Testis (tissue), 3 donors: Measurements from ENCODE around the gene HECW1. TPM values are rescaled to one million over a fixed set of nuclear protein-coding genes. Genes with fewer than 3 reads are reported as not detected.

Experiments
- DNase-seq: peaks from one replicate; pipeline ENCODE4 v3.0.0-alpha.2; 2019
- H3K27ac ChIP-seq, 2 donors: fragments of 200-600 bp; sonication (generic); one replicate each; pipeline ENCODE4 v1.5.1; 2019
- H3K27me3 ChIP-seq: fragments of 200-600 bp; sonication (generic); one replicate; pipeline ENCODE4 v1.5.1; 2019
- H3K36me3 ChIP-seq: fragments of 200-600 bp; sonication (generic); one replicate; pipeline ENCODE4 v1.5.1; 2017; ENCODE audit warnings: low read depth; ENCODE audit errors: missing control alignments
- H3K4me1 ChIP-seq: fragments of 200-600 bp; sonication (generic); one replicate; pipeline ENCODE4 v1.5.1; 2019
- H3K4me3 ChIP-seq, 2 donors: fragments of 200-600 bp; sonication (generic); one replicate each; pipeline ENCODE4 v1.5.1; 2017 to 2019
- H3K9me3 ChIP-seq: fragments of 200-600 bp; sonication (generic); one replicate; pipeline ENCODE4 v1.5.1; 2017
- CTCF ChIP-seq, 3 experiments: fragments of 450-650 bp in 2 of 3; fragments of 200-600 bp in 1 of 3; sonication (generic) in 1 of 3; IDR thresholded peaks; one replicate each; pipeline ENCODE4 v1.5.1; 2016 to 2019; ENCODE audit warnings: antibody characterized with exemption in 3 of 3, mild to moderate bottlenecking in 2 of 3, moderate library complexity in 1 of 3
- POLR2A ChIP-seq: fragments of 450-650 bp; IDR thresholded peaks from one replicate; pipeline ENCODE4 v1.6.1; 2017; ENCODE audit warnings: antibody characterized with exemption, mild to moderate bottlenecking, moderate library complexity
- WGBS, 2 donors: methylation state at CpG; one replicate each; pipeline ENCODE4 v1.1.5; 2018; 5-methylcytosine and 5-hydroxymethylcytosine counted together
- intact Hi-C: fragments of 100-400 bp; cut with DNase I; formaldehyde crosslinking; loops from one replicate; pipeline ENCODE4 v1.15.1; 2023; ENCODE audit warnings: low total_unique reads
- polyA plus RNA-seq: library from polyadenylated mRNA; stranded (reverse); fragments of 350-450 nt; fragmentation: Illumina TruSeq; extraction: RNeasy Lipid Tissue Mini Kit (QIAGEN cat#74804); gene quantifications from one replicate; pipeline ENCODE4 v1.2.3, GENCODE V29; 2014; ENCODE audit warnings: low read depth, low replicate concordance; ENCODE audit not compliant: insufficient read depth
- total RNA-seq, 2 donors: library from RNA; depleted of rRNA; stranded (reverse); fragments of >200 nt; gene quantifications; one replicate each; pipeline ENCODE4 v1.2.3, GENCODE V29; 2016

Gene HECW1
- total and polyA plus RNA-seq, 3 donors from 2014 or later: 3.2 to 14.5 (median 5.0) TPM

- H3K4me1 ChIP-seq: no peaks in the 10 kb centered on the region
- intact Hi-C loops: no loop called here
- 75 to 84% methylated on average over 8 of the region's 8 CpGs for WGBS, 2 donors
- H3K36me3 ChIP-seq: no peaks in the 10 kb centered on the region
- H3K4me3 ChIP-seq: no peak overlapping the region
- no peak overlapping the region for H3K27ac ChIP-seq
- TF ChIP-seq CTCF (IDR thresholded peaks at IDR 0.05): no peak
- no peak for TF ChIP-seq POLR2A
- no peaks in the 10 kb centered on the region for H3K27me3 ChIP-seq
- no peaks in the 10 kb centered on the region for H3K9me3 ChIP-seq
- no peak for DNase-seq
Observed at GRCh38 chr7:43463401-43463980, 351.0 kb downstream of the HECW1 start.

GRCh38 chr7:43465581-43466554 lies 353.4 kb downstream of the HECW1 start:
- no peak overlapping the region for H3K27ac ChIP-seq
- DNase-seq: no peak
- no peaks in the 10 kb centered on the region for H3K9me3 ChIP-seq
- no peaks in the 10 kb centered on the region for H3K36me3 ChIP-seq
- intact Hi-C loops: no loop called here
- H3K27me3 ChIP-seq: no peaks in the 10 kb centered on the region
- TF ChIP-seq POLR2A (no peak), CTCF (IDR thresholded peaks at IDR 0.05) (no peak)
- no peaks in the 10 kb centered on the region for H3K4me1 ChIP-seq
- H3K4me3 ChIP-seq: no peak overlapping the region
- 84 to 87% methylated on average over 11 of the region's 11 CpGs for WGBS, 2 donors

- TF ChIP-seq CTCF (IDR thresholded peaks at IDR 0.05) (no peak), POLR2A (no peak)
- Histone ChIP-seq H3K4me1 (no peaks in the 10 kb centered on the region), H3K27ac (no peak overlapping the region), H3K27me3 (no peaks in the 10 kb centered on the region), H3K4me3 (no peak overlapping the region), H3K9me3 (no peaks in the 10 kb centered on the region), H3K36me3 (no peaks in the 10 kb centered on the region)
- no peak for DNase-seq
- 81 to 84% methylated on average over 5 of the region's 5 CpGs for WGBS, 2 donors
- intact Hi-C loops: no loop called here
Observed at GRCh38 chr7:43467406-43467805, 355.0 kb downstream of the HECW1 start.

- intact Hi-C loops: no loop called here
- H3K4me3 ChIP-seq: no peak overlapping the region
- no peak overlapping the region for H3K27ac ChIP-seq
- TF ChIP-seq CTCF (IDR thresholded peaks at IDR 0.05) (no peak), POLR2A (no peak)
- no peak for DNase-seq
- WGBS, 2 donors: 87 to 94% methylated on average over 6 of the region's 6 CpGs
- no peaks in the 10 kb centered on the region for H3K4me1 ChIP-seq
- H3K27me3 ChIP-seq: no peaks in the 10 kb centered on the region
- no peaks in the 10 kb centered on the region for H3K9me3 ChIP-seq
- no peaks in the 10 kb centered on the region for H3K36me3 ChIP-seq
Observed at GRCh38 chr7:43467846-43468245, 355.4 kb downstream of the HECW1 start.
